IMR-90 (cell line): ENCODE results near the gene OSBPL8. TPM values are rescaled to one million over a fixed set of nuclear protein-coding genes. Genes with fewer than 3 reads are reported as not detected.

ENCODE experiments used
- ATAC-seq: fragments of 200-7000 bp; cut with Tn5 transposase; 2 replicates; pipeline ENCODE4 v1.9.1; 2020; ENCODE audit warnings: low read depth, mild to moderate bottlenecking, moderate library complexity
- BruUV-seq: library from RNA; stranded (reverse); fragments of 400-500 nt; replicated peaks from 2 replicates; lab custom pipeline; 2021; lab: Mats Ljungman, UMichigan
- CTCF ChIA-PET: fragments of 300-600 bp; formaldehyde crosslinking; extraction: SDS; loops from one replicate; lab custom pipeline; 2021; ENCODE audit warnings: antibody characterized with exemption; lab: Yijun Ruan, JAX
- POLR2A ChIA-PET: fragments of 300-600 bp; sonication (Branson Sonifier 250); formaldehyde crosslinking; loops from one replicate; lab custom pipeline; 2022; ENCODE audit warnings: antibody characterized with exemption; ENCODE audit not compliant: unreplicated experiment; lab: Charles Lee
- DNase-seq: peaks from one replicate; pipeline ENCODE4 v3.0.0; 2013
- H2AFZ ChIP-seq: replicated peaks from 2 replicates; pipeline ENCODE3; 2013; ENCODE audit warnings: low read length, mild to moderate bottlenecking; ENCODE audit not compliant: poor library complexity
- H2AK5ac ChIP-seq: 2 replicates; pipeline ENCODE4 v1.6.1; 2013; ENCODE audit warnings: low read depth, low read length, inconsistent platforms
- H2AK9ac ChIP-seq: replicated peaks from 2 replicates; pipeline ENCODE3; 2013; ENCODE audit warnings: mild to moderate bottlenecking, low read depth, low read length, moderate library complexity; ENCODE audit not compliant: poor library complexity
- H2BK120ac ChIP-seq: 2 replicates; pipeline ENCODE4 v1.6.1; 2013; ENCODE audit warnings: low read depth, low read length, inconsistent platforms
- H2BK15ac ChIP-seq: 3 replicates; pipeline ENCODE4 v1.6.1; 2013; ENCODE audit warnings: low read depth, low read length, inconsistent platforms
- H2BK20ac ChIP-seq: 2 replicates; pipeline ENCODE4 v1.6.1; 2013; ENCODE audit warnings: low read depth, mild to moderate bottlenecking, inconsistent platforms, low read length, moderate library complexity
- H2BK5ac ChIP-seq: 2 replicates; pipeline ENCODE4 v1.6.1; 2013; ENCODE audit warnings: mild to moderate bottlenecking, low read depth, low read length, inconsistent platforms; ENCODE audit not compliant: poor library complexity, severe bottlenecking
- H3K14ac ChIP-seq: replicated peaks from 2 replicates; pipeline ENCODE4 v1.6.1; 2013; ENCODE audit warnings: low read depth, low read length, inconsistent platforms
- H3K18ac ChIP-seq: 2 replicates; pipeline ENCODE4 v1.6.1; 2013; ENCODE audit warnings: low read depth, low read length, control low read depth
- H3K23ac ChIP-seq: 2 replicates; pipeline ENCODE4 v1.6.1; 2013; ENCODE audit warnings: low read depth, low read length, inconsistent platforms
- H3K27ac ChIP-seq: 2 replicates; pipeline ENCODE4 v1.5.1; 2013; ENCODE audit warnings: mild to moderate bottlenecking, control low read depth, low read length; ENCODE audit not compliant: insufficient read depth
- H3K27me3 ChIP-seq: 2 replicates; pipeline ENCODE4 v1.6.1; 2013; ENCODE audit warnings: low read length; ENCODE audit not compliant: control insufficient read depth, insufficient read depth
- H3K36me3 ChIP-seq: 2 replicates; pipeline ENCODE4 v1.6.1; 2013; ENCODE audit warnings: low read length, mixed read lengths; ENCODE audit not compliant: control insufficient read depth, insufficient read depth
- H3K4ac ChIP-seq: 2 replicates; pipeline ENCODE4 v1.6.1; 2013; ENCODE audit warnings: low read depth, low read length, inconsistent platforms
- H3K4me1 ChIP-seq: 2 replicates; pipeline ENCODE4 v1.6.1; 2013; ENCODE audit warnings: low read length, mixed read lengths; ENCODE audit not compliant: control insufficient read depth, insufficient read depth
- H3K4me2 ChIP-seq: 2 replicates; pipeline ENCODE4 v1.6.1; 2013; ENCODE audit warnings: low read depth, mild to moderate bottlenecking, control low read depth, low read length, moderate library complexity
- H3K4me3 ChIP-seq: 2 replicates; pipeline ENCODE4 v1.5.1; 2013; ENCODE audit warnings: low read depth, mild to moderate bottlenecking, control low read depth, low read length, moderate library complexity; ENCODE audit not compliant: insufficient read depth
- H3K56ac ChIP-seq: 2 replicates; pipeline ENCODE4 v1.6.1; 2013; ENCODE audit warnings: low read length, inconsistent platforms; ENCODE audit not compliant: insufficient read depth; ENCODE audit errors: extremely low read depth
- H3K79me1 ChIP-seq, 2 experiments: 2 replicates each; pipeline ENCODE4 v1.6.1; 2013; ENCODE audit warnings: low read length in 2 of 2, inconsistent platforms in 1 of 2, low read depth in 1 of 2
- H3K9ac ChIP-seq: 2 replicates; pipeline ENCODE4 v1.6.1; 2013; ENCODE audit warnings: low read depth, low read length, control low read depth
- H3K9me1 ChIP-seq: 2 replicates; pipeline ENCODE4 v1.6.1; 2013; ENCODE audit warnings: low read length, inconsistent platforms; ENCODE audit not compliant: insufficient read depth
- H3K9me3 ChIP-seq: 2 replicates; pipeline ENCODE4 v1.6.1; 2013; ENCODE audit warnings: low read length; ENCODE audit not compliant: control insufficient read depth, insufficient read depth
- H4K20me1 ChIP-seq: 2 replicates; pipeline ENCODE4 v1.6.1; 2013; ENCODE audit warnings: low read length, inconsistent platforms; ENCODE audit not compliant: insufficient read depth
- H4K5ac ChIP-seq: 2 replicates; pipeline ENCODE4 v1.6.1; 2013; ENCODE audit warnings: mild to moderate bottlenecking, low read depth, low read length, control low read depth
- H4K8ac ChIP-seq, 2 experiments: 2 replicates each; pipeline ENCODE4 v1.6.1; 2013; ENCODE audit warnings: low read depth in 2 of 2, low read length in 2 of 2, control low read depth in 1 of 2, inconsistent platforms in 1 of 2
- H4K91ac ChIP-seq: 2 replicates; pipeline ENCODE4 v1.6.1; 2013; ENCODE audit warnings: low read depth, low read length, inconsistent platforms; ENCODE audit not compliant: insufficient read depth
- BHLHE40 ChIP-seq: fragments of 150-350 bp; IDR thresholded peaks from 2 replicates; pipeline ENCODE4 v1.6.1; 2016; ENCODE audit warnings: mild to moderate bottlenecking, low read depth, low read length
- CEBPB ChIP-seq: IDR thresholded peaks from 2 replicates; pipeline ENCODE4 v1.6.1; 2012; ENCODE audit warnings: low read depth, low read length, improper control_type of control experiment
- CHD1 ChIP-seq: IDR thresholded peaks from 2 replicates; pipeline ENCODE4 v1.6.1; 2012; ENCODE audit warnings: low read depth, low read length, improper control_type of control experiment
- FOS ChIP-seq: fragments of 150-350 bp; IDR thresholded peaks from 2 replicates; pipeline ENCODE4 v1.6.1; 2016; ENCODE audit warnings: low read depth, low read length
- MXI1 ChIP-seq: IDR thresholded peaks from 2 replicates; pipeline ENCODE4 v1.6.1; 2012; ENCODE audit warnings: low read depth, mild to moderate bottlenecking, low read length, moderate library complexity, borderline replicate concordance
- NFE2L2 ChIP-seq: fragments of 150-350 bp; IDR thresholded peaks from 2 replicates; pipeline ENCODE4 v1.6.1; 2016; ENCODE audit warnings: low read depth, mild to moderate bottlenecking, low read length
- POLR2A ChIP-seq: IDR thresholded peaks from 2 replicates; pipeline ENCODE4 v1.6.1; 2012; ENCODE audit warnings: mild to moderate bottlenecking, low read depth, low read length
- RAD21 ChIP-seq: IDR thresholded peaks from 2 replicates; pipeline ENCODE4 v1.6.1; 2012; ENCODE audit warnings: low read length, improper control_type of control experiment
- RCOR1 ChIP-seq: IDR thresholded peaks from 2 replicates; pipeline ENCODE4 v1.6.1; 2012; ENCODE audit warnings: mild to moderate bottlenecking, low read length, improper control_type of control experiment; ENCODE audit not compliant: insufficient replicate concordance
- SMC3 ChIP-seq: fragments of 150-350 bp; IDR thresholded peaks from 2 replicates; pipeline ENCODE4 v1.6.1; 2016; ENCODE audit warnings: low read depth, mild to moderate bottlenecking, antibody characterized with exemption, low read length, moderate library complexity
- WGBS, 2 experiments: methylation state at CpG; one replicate each; pipeline versions ENCODE4 v1.1.5 to v1.1.7; 2013; ENCODE audit warnings: missing lambda C conversion rate in 2 of 2; ENCODE audit not compliant: insufficient read length in 1 of 2; ENCODE audit errors: extremely low coverage in 2 of 2; 5-methylcytosine and 5-hydroxymethylcytosine counted together
- dilution Hi-C: fragments of 300-500 bp; cut with HindIII; formaldehyde crosslinking; loops from one replicate; pipeline ENCODE4 v1.14.3; 2018; ENCODE audit warnings: low sequenced_read_pairs; ENCODE audit not compliant: unreplicated experiment
- in situ Hi-C: fragments of 300-500 bp; cut with MboI; formaldehyde crosslinking; loops from 3 replicates; pipeline ENCODE4 v1.14.3; 2019; ENCODE audit warnings: low sequenced_read_pairs, inconsistent platforms, mixed read lengths
- intact Hi-C: fragments of 100-400 bp; cut with micrococcal nuclease; formaldehyde crosslinking; loops from 2 replicates; pipeline ENCODE4 v1.10.0; 2022
- polyA plus RNA-seq, 3 experiments: library from polyadenylated mRNA; depleted of rRNA; stranded (reverse); fragments of >200 nt; gene quantifications; 2 replicates each; pipeline ENCODE4 v1.2.3, GENCODE V29; 2012; ENCODE audit warnings: low replicate concordance in 1 of 3
- total RNA-seq: library from RNA; depleted of rRNA; stranded (reverse); fragments of >200 nt; gene quantifications from 2 replicates; pipeline ENCODE4 v1.2.3, GENCODE V29; 2012
- TF ChIP-seq, protein P1 (sequence below): fragments of 150-350 bp; IDR thresholded peaks from 2 replicates; pipeline ENCODE4 v1.6.1; 2016; ENCODE audit warnings: low read depth, mild to moderate bottlenecking, low read length, moderate library complexity, borderline replicate concordance
- TF ChIP-seq, protein P2 (sequence below): conservative IDR thresholded peaks from 2 replicates; pipeline ENCODE4 v1.5.1; 2012; ENCODE audit warnings: mild to moderate bottlenecking, low read depth, low read length, improper control_type of control experiment
- TF ChIP-seq, protein P3 (sequence below): fragments of 150-350 bp; IDR thresholded peaks from 2 replicates; pipeline ENCODE4 v1.6.1; 2017; ENCODE audit warnings: mild to moderate bottlenecking, antibody characterized with exemption, low read length, low read depth

Gene OSBPL8
- total and polyA plus RNA-seq, 2 of the 4 experiments (the other 2 are of a cell fraction) = 17.8 to 24.2 TPM

DNA sequence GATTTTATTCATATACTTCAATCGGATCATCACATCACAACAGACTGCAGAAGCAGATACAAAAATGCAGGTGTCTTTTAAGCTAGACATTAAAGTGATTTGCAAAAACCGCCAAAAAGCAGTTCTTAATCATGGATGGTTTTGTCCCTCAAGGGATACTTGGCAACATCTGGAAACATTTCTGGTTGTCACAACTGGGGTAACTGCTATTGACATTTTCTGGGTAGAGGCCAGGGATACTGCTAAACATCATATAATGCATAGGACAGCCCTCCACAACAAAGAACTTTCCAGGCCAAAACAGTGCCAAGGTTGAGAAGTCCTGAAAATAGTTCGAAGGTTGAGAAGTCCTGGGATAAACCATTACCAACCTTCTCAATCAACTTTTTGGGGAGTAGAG is 109.6 kb downstream of the OSBPL8 start:
- in situ Hi-C loops = loop anchor here (25.0 kb wide), 2 partner anchors 388 to 913 kb away; no protein-coding TSS in a partner anchor
- peaks cover 2% of the 10 kb centered on the region; the same call in 1 of the 2 replicates for H3K36me3 ChIP-seq

More for the DNA sequence above, 109.6 kb downstream of the OSBPL8 start:
- Histone ChIP-seq H2BK20ac (no peak overlapping the region), H2BK120ac (no peak overlapping the region), H3K4ac (0 out of 2 replicates have a peak overlapping the region, but pooled peaks have one; percentile 29), H3K4me1 (no peaks in the 10 kb centered on the region; the same call in 1 of the 2 replicates), H3K23ac (no peak overlapping the region), H2AFZ (no peak overlapping the region), H4K20me1 (peaks cover 4% of the 10 kb centered on the region; the same call in 1 of the 2 replicates), H3K4me3 (no peak overlapping the region), H3K4me2 (no peak overlapping the region), H4K8ac (no peak overlapping the region), H4K5ac (no peak overlapping the region), H3K9ac (no peak overlapping the region), H3K9me3 (no peaks in the 10 kb centered on the region), H3K56ac (no peak overlapping the region), H2AK9ac (no peak overlapping the region), H2BK15ac (no peak overlapping the region), H3K79me1 (peaks cover 6 to 37% of the 10 kb centered on the region in 2 experiments; a peak in 3 of 4 replicates), H2BK5ac (peak overlapping the region; percentile 39), H4K91ac (no peak overlapping the region), H3K27me3 (no peaks in the 10 kb centered on the region), H2AK5ac (no peak overlapping the region), H3K27ac (no peak overlapping the region), H3K14ac (0 out of 2 replicates have a peak overlapping the region, but pooled peaks have one; percentile 10), H3K9me1 (peaks cover 3% of the 10 kb centered on the region; the same call in 1 of the 2 replicates), H3K18ac (no peak overlapping the region)
- CTCF ChIA-PET = no interaction called here
- dilution Hi-C loops (no loop called here), intact Hi-C loops (loop anchor here (10.0 kb wide), 1 partner anchor 935 kb away; the partner anchor contains the start of gene KRR1)
- no TSS peak for BruUV-seq
- no CpG with 5 or more reads among the region's 3 CpGs for WGBS, 2 experiments
- TF ChIP-seq BHLHE40 (no peak), POLR2A (no peak), RAD21 (no peak), RCOR1 (no peak), FOS (no peak), NFE2L2 (no peak), CEBPB (no peak), CHD1 (no peak), SMC3 (no peak), MXI1 (no peak)
- TF ChIP-seq, protein P1, sequence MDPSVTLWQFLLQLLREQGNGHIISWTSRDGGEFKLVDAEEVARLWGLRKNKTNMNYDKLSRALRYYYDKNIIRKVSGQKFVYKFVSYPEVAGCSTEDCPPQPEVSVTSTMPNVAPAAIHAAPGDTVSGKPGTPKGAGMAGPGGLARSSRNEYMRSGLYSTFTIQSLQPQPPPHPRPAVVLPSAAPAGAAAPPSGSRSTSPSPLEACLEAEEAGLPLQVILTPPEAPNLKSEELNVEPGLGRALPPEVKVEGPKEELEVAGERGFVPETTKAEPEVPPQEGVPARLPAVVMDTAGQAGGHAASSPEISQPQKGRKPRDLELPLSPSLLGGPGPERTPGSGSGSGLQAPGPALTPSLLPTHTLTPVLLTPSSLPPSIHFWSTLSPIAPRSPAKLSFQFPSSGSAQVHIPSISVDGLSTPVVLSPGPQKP = no peak
- TF ChIP-seq, protein P2, sequence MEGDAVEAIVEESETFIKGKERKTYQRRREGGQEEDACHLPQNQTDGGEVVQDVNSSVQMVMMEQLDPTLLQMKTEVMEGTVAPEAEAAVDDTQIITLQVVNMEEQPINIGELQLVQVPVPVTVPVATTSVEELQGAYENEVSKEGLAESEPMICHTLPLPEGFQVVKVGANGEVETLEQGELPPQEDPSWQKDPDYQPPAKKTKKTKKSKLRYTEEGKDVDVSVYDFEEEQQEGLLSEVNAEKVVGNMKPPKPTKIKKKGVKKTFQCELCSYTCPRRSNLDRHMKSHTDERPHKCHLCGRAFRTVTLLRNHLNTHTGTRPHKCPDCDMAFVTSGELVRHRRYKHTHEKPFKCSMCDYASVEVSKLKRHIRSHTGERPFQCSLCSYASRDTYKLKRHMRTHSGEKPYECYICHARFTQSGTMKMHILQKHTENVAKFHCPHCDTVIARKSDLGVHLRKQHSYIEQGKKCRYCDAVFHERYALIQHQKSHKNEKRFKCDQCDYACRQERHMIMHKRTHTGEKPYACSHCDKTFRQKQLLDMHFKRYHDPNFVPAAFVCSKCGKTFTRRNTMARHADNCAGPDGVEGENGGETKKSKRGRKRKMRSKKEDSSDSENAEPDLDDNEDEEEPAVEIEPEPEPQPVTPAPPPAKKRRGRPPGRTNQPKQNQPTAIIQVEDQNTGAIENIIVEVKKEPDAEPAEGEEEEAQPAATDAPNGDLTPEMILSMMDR = no peak
- TF ChIP-seq, protein P3, sequence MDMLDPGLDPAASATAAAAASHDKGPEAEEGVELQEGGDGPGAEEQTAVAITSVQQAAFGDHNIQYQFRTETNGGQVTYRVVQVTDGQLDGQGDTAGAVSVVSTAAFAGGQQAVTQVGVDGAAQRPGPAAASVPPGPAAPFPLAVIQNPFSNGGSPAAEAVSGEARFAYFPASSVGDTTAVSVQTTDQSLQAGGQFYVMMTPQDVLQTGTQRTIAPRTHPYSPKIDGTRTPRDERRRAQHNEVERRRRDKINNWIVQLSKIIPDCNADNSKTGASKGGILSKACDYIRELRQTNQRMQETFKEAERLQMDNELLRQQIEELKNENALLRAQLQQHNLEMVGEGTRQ = no peak
- ATAC-seq (no peak), DNase-seq (no peak)
- POLR2A ChIA-PET = no interaction called here
